ENCODE measurements around the gene HUNK.

- no peak for TF ChIP-seq CTCF (conservative IDR thresholded peaks at IDR 0.05)
- TF ChIP-seq ZFX (IDR thresholded peaks at IDR 0.05), result no peak
These were observed 88.2 kb downstream of the HUNK start for GRCh38 chr21:31961027-31961426.

Measured in C4-2B (cell line).